Mesenchymal stem cell (in vitro differentiated cells and primary cell): ENCODE data around the gene NXT1.

Experiments
- DNase-seq: peaks from one replicate; pipeline ENCODE4 v3.0.0-alpha.2; 2013
- H2AFZ ChIP-seq: one replicate; pipeline ENCODE4 v1.6.1; 2013; ENCODE audit warnings: low read depth, mild to moderate bottlenecking, control low read depth, inconsistent platforms, low read length, moderate library complexity
- H2AK5ac ChIP-seq: 2 replicates; pipeline ENCODE4 v1.6.1; 2013; ENCODE audit warnings: low read length, moderate library complexity, mild to moderate bottlenecking, inconsistent platforms; ENCODE audit not compliant: severe bottlenecking
- H2BK120ac ChIP-seq: one replicate; pipeline ENCODE4 v1.6.1; 2013; ENCODE audit warnings: low read depth, mild to moderate bottlenecking, inconsistent platforms, low read length, moderate library complexity
- H2BK12ac ChIP-seq, 2 experiments: one replicate each; pipeline ENCODE4 v1.6.1; 2013; ENCODE audit warnings: inconsistent platforms in 2 of 2, low read length in 2 of 2, mild to moderate bottlenecking in 2 of 2, moderate library complexity in 2 of 2, control low read depth in 1 of 2
- H2BK15ac ChIP-seq: one replicate; pipeline ENCODE4 v1.6.1; 2013; ENCODE audit warnings: mild to moderate bottlenecking, low read depth, inconsistent platforms; ENCODE audit not compliant: poor library complexity, severe bottlenecking
- H2BK5ac ChIP-seq: 2 replicates; pipeline ENCODE4 v1.6.1; 2013; ENCODE audit warnings: low read depth, mild to moderate bottlenecking, low read length, control low read depth, inconsistent platforms; ENCODE audit not compliant: poor library complexity, severe bottlenecking
- H3K14ac ChIP-seq, 2 experiments: one replicate each; pipeline ENCODE4 v1.6.1; 2013; ENCODE audit warnings: inconsistent platforms in 2 of 2, low read length in 2 of 2, control low read depth in 1 of 2, mild to moderate bottlenecking in 1 of 2, moderate library complexity in 1 of 2
- H3K18ac ChIP-seq, 2 experiments: one replicate each; pipeline ENCODE4 v1.6.1; 2013; ENCODE audit warnings: inconsistent platforms in 2 of 2, low read length in 2 of 2, control low read depth in 1 of 2, low read depth in 1 of 2, mild to moderate bottlenecking in 1 of 2
- H3K23ac ChIP-seq, 2 experiments: one replicate each; pipeline ENCODE4 v1.6.1; 2013; ENCODE audit warnings: inconsistent platforms in 2 of 2, low read length in 2 of 2, mild to moderate bottlenecking in 2 of 2, moderate library complexity in 2 of 2, control low read depth in 1 of 2
- H3K27ac ChIP-seq: 2 replicates; pipeline ENCODE4 v1.5.1; 2013; ENCODE audit warnings: mild to moderate bottlenecking, moderate library complexity, low read length, control low read depth, inconsistent platforms; ENCODE audit not compliant: poor library complexity, severe bottlenecking
- H3K27me3 ChIP-seq, 2 experiments: 2 replicates each; pipeline versions ENCODE4 v1.6.1 to v1.7.0; 2013; ENCODE audit warnings: low read length in 2 of 2, mild to moderate bottlenecking in 2 of 2, moderate library complexity in 2 of 2, control low read depth in 1 of 2, inconsistent platforms in 1 of 2; ENCODE audit not compliant: control insufficient read depth in 1 of 2, insufficient read depth in 1 of 2
- H3K36me3 ChIP-seq, 2 experiments: 2 replicates each; pipeline versions ENCODE4 v1.6.1 to v1.7.0; 2013; ENCODE audit warnings: low read length in 2 of 2, control low read depth in 1 of 2, inconsistent platforms in 1 of 2, low read depth in 1 of 2, mild to moderate bottlenecking in 1 of 2; ENCODE audit not compliant: insufficient read depth in 2 of 2, control insufficient read depth in 1 of 2
- H3K4ac ChIP-seq, 2 experiments: one replicate each; pipeline ENCODE4 v1.6.1; 2013; ENCODE audit warnings: inconsistent platforms in 2 of 2, low read length in 2 of 2, mild to moderate bottlenecking in 2 of 2, moderate library complexity in 2 of 2, control low read depth in 1 of 2, low read depth in 1 of 2
- H3K4me1 ChIP-seq: 2 replicates; pipeline ENCODE4 v1.6.1; 2013; ENCODE audit warnings: low read depth, low read length, control low read depth; ENCODE audit not compliant: control insufficient read depth, insufficient read depth
- H3K4me2 ChIP-seq: 2 replicates; pipeline ENCODE4 v1.6.1; 2013; ENCODE audit warnings: low read length, mild to moderate bottlenecking, inconsistent platforms; ENCODE audit not compliant: poor library complexity, severe bottlenecking
- H3K4me3 ChIP-seq, 2 experiments: 2 replicates each; pipeline versions ENCODE4 v1.5.1 to v1.7.0; 2013; ENCODE audit warnings: low read length in 2 of 2, mild to moderate bottlenecking in 2 of 2, control low read depth in 1 of 2, low read depth in 1 of 2; ENCODE audit not compliant: insufficient read depth in 1 of 2
- H3K79me1 ChIP-seq: replicated peaks from 2 replicates; pipeline ENCODE4 v1.6.1; 2013; ENCODE audit warnings: mild to moderate bottlenecking, control low read depth, low read length, inconsistent platforms; ENCODE audit not compliant: poor library complexity, severe bottlenecking
- H3K9ac ChIP-seq: 2 replicates; pipeline ENCODE4 v1.7.0; 2013; ENCODE audit warnings: mild to moderate bottlenecking, low read length, moderate library complexity
- H3K9me3 ChIP-seq: 2 replicates; pipeline ENCODE4 v1.7.0; 2013; ENCODE audit warnings: mild to moderate bottlenecking, low read length; ENCODE audit not compliant: control insufficient read depth
- H4K8ac ChIP-seq: one replicate; pipeline ENCODE4 v1.6.1; 2013; ENCODE audit warnings: inconsistent platforms, mild to moderate bottlenecking, low read length, moderate library complexity
- H4K91ac ChIP-seq: one replicate; pipeline ENCODE4 v1.6.1; 2013; ENCODE audit warnings: mild to moderate bottlenecking, low read length, inconsistent platforms
- WGBS: methylation state at CpG from one replicate; pipeline ENCODE4 v1.1.7; 2013; ENCODE audit warnings: mixed read lengths; 5-methylcytosine and 5-hydroxymethylcytosine counted together

The NXT1 gene

GRCh38 chr20:23317081-23317480 is 33.5 kb upstream of the NXT1 start:
- Histone ChIP-seq H3K23ac (no peak overlapping the region), H3K79me1 (no peaks in the 10 kb centered on the region), H3K4me1 (no peaks in the 10 kb centered on the region), H3K9me3 (no peaks in the 10 kb centered on the region), H3K27me3 (peaks cover 4 to 29% of the 10 kb centered on the region in 2 experiments), H3K4me2 (no peak overlapping the region), H3K4me3 (no peak overlapping the region), H3K4ac (no peak overlapping the region), H2BK120ac (no peak overlapping the region), H3K36me3 (no peaks in the 10 kb centered on the region), H4K8ac (no peak overlapping the region), H3K14ac (no peak overlapping the region), H3K9ac (no peak overlapping the region), H3K27ac (no peak overlapping the region), H2AFZ (no peak overlapping the region), H2BK15ac (no peak overlapping the region), H2AK5ac (no peak overlapping the region), H4K91ac (no peak overlapping the region), H2BK12ac (no peak overlapping the region), H2BK5ac (no peak overlapping the region), H3K18ac (no peak overlapping the region)
- DNase-seq: no peak
- WGBS: 95% methylated on average over 4 of the region's 5 CpGs

DNA sequence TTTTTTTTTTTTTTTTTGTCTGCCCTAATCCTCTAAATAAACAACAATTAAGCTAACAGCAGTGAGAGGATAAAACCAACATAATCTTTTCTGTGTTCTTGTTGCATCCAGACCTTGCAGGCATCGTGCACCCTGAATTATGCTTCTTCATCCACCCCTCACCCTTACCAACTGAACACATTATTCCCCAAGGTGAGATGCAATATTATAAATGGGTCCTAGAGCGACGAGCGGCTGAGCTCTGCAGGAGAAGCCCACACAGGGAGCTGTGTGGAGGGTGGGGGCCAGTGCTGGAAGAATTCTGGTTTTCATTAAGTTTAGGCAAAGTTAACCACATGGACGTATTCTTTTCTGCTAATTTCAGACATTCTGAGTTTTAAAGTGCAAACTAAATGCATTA is 32.2 kb upstream of the NXT1 start:
- Histone ChIP-seq H3K27me3 (peaks cover 4 to 23% of the 10 kb centered on the region in 2 experiments), H3K79me1 (no peaks in the 10 kb centered on the region), H3K23ac (no peak overlapping the region), H2BK5ac (no peak overlapping the region), H3K4ac (no peak overlapping the region), H3K14ac (no peak overlapping the region), H2AFZ (no peak overlapping the region), H2BK15ac (no peak overlapping the region), H3K4me1 (no peaks in the 10 kb centered on the region), H2BK120ac (no peak overlapping the region), H4K91ac (no peak overlapping the region), H3K18ac (no peak overlapping the region), H2BK12ac (no peak overlapping the region), H3K4me2 (no peak overlapping the region), H3K9ac (no peak overlapping the region), H3K27ac (no peak overlapping the region), H3K36me3 (no peaks in the 10 kb centered on the region), H2AK5ac (no peak overlapping the region), H3K4me3 (no peak overlapping the region), H4K8ac (no peak overlapping the region), H3K9me3 (no peaks in the 10 kb centered on the region)
- 100% methylated on average over 4 of the region's 5 CpGs for WGBS
- no peak for DNase-seq

DNA sequence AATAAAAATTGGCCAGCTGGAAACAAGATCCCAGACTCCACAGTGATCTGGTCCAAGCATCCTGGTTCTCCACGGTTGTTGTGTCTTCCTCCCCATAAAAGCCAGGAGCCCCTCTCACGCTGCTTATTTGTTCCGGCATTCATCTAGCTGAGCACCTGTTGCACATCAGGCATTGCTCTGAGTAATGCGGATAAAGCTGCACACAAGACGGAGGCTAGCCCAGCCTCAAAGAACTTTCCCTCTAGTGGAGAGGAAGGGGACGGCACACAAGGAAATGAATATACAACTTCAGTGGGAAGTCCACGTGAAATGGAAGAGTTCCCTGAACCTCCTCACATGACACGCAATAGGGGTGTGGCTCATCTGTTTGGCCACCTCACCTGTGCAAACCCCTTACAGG is 30.3 kb upstream of the NXT1 start:
- Histone ChIP-seq H3K27me3 (peaks cover 3 to 18% of the 10 kb centered on the region in 2 experiments), H3K4me2 (no peak overlapping the region), H2BK12ac (no peak overlapping the region), H3K27ac (no peak overlapping the region), H2BK5ac (no peak overlapping the region), H3K4me3 (no peak overlapping the region), H3K79me1 (no peaks in the 10 kb centered on the region), H4K8ac (no peak overlapping the region), H3K9ac (no peak overlapping the region), H3K9me3 (no peaks in the 10 kb centered on the region), H2AK5ac (no peak overlapping the region), H3K14ac (no peak overlapping the region), H4K91ac (no peak overlapping the region), H2BK15ac (no peak overlapping the region), H3K18ac (no peak overlapping the region), H3K4ac (no peak overlapping the region), H2BK120ac (no peak overlapping the region), H2AFZ (no peak overlapping the region), H3K4me1 (no peaks in the 10 kb centered on the region), H3K23ac (no peak overlapping the region), H3K36me3 (no peaks in the 10 kb centered on the region)
- DNase-seq: peak; percentile 49
- WGBS: 85% methylated on average over 8 of the region's 8 CpGs

DNA sequence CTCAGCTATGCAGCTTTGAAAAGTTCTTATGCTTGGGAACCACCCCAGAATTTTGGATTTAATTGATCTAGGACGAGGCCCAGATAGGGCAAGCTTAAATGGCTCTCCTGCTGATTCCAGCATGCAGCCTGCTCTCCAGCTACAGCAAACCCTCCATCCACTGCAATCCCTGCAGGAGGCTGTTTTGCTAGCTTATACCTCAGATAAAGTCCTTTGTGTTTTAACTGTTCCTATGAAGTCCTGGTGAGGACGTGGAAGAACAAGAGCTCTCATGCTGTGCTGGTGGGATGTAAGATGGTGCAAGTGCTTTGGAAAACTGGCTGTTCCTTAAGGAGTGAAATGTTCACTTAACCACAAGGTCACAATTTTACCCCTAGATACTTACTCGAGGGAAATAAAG is 25.5 kb upstream of the NXT1 start:
- Histone ChIP-seq H2AK5ac (no peak overlapping the region), H2BK5ac (no peak overlapping the region), H3K23ac (no peak overlapping the region), H4K8ac (no peak overlapping the region), H3K18ac (no peak overlapping the region), H3K9me3 (no peaks in the 10 kb centered on the region), H3K36me3 (no peaks in the 10 kb centered on the region), H3K4ac (no peak overlapping the region), H3K79me1 (no peaks in the 10 kb centered on the region), H3K4me3 (no peak overlapping the region), H3K4me2 (no peak overlapping the region), H2BK15ac (no peak overlapping the region), H3K27ac (no peak overlapping the region), H3K4me1 (no peaks in the 10 kb centered on the region), H2BK120ac (no peak overlapping the region), H3K27me3 (peaks cover 0 to 15% of the 10 kb centered on the region in 2 experiments), H3K14ac (no peak overlapping the region), H3K9ac (no peak overlapping the region), H4K91ac (no peak overlapping the region), H2AFZ (no peak overlapping the region), H2BK12ac (no peak overlapping the region)
- DNase-seq: no peak
- WGBS: 35% methylated on average over 3 of the region's 3 CpGs
